Endothelial cell of umbilical vein (primary cell): ENCODE results near the gene KRTAP4-9. TPM values are rescaled to one million over a fixed set of nuclear protein-coding genes. Genes with fewer than 3 reads are reported as not detected.
A peak's percentile ranks its signal among the peaks of the same experiment; 100 is the strongest.
"Not testable (repeated sequence)": the region's sequence is repeated elsewhere in the genome, so short reads cannot be mapped to it uniquely, and the experiment has no call there.

Experiments
- BruUV-seq: library from RNA; stranded (reverse); fragments of 400-500 nt; replicated peaks from 2 replicates; lab custom pipeline; 2021; lab: Mats Ljungman, UMichigan
- CTCF ChIA-PET: fragments of 300-600, 350-600 bp; sonication (Branson Sonifier 250); formaldehyde crosslinking; loops from one replicate; lab custom pipeline; 2021; ENCODE audit warnings: antibody characterized with exemption, inconsistent platforms; lab: Charles Lee
- POLR2A ChIA-PET: fragments of 300-600, 350-600 bp; sonication (Branson Sonifier 250); formaldehyde crosslinking; loops from one replicate; lab custom pipeline; 2021; ENCODE audit warnings: antibody characterized with exemption, inconsistent platforms; lab: Charles Lee
- DNase-seq: peaks from one replicate; pipeline ENCODE4 v3.0.0-alpha.2; 2011; ENCODE audit warnings: low read depth, low spot score
- FAIRE-seq: peaks from 2 replicates; lab custom pipeline; 2011; peaks lifted over from hg19 to GRCh38; lab: Jason Lieb, UNC
- H2AFZ ChIP-seq: 2 replicates; pipeline ENCODE4 v1.6.0; 2012; ENCODE audit warnings: low read depth, low read length, control low read depth, inconsistent platforms
- H3K27ac ChIP-seq: 2 replicates; pipeline ENCODE4 v1.5.1; 2011; ENCODE audit warnings: low read depth, mild to moderate bottlenecking, control low read depth, low read length, moderate library complexity; ENCODE audit not compliant: insufficient read depth
- H3K27me3 ChIP-seq, 2 experiments: 2 replicates each; pipeline versions ENCODE4 v1.6.0 to v1.6.1; 2011; ENCODE audit warnings: low read length in 2 of 2, mixed read lengths in 1 of 2; ENCODE audit not compliant: control insufficient read depth in 2 of 2, insufficient read depth in 2 of 2
- H3K36me3 ChIP-seq, 2 experiments: 2 replicates in 1 of 2; 3 replicates in 1 of 2; pipeline ENCODE4 v1.5.1; 2011; ENCODE audit warnings: low read length in 2 of 2, mild to moderate bottlenecking in 1 of 2, moderate library complexity in 1 of 2; ENCODE audit not compliant: control insufficient read depth in 2 of 2, insufficient read depth in 2 of 2; ENCODE audit errors: extremely low read depth in 1 of 2
- H3K4me1 ChIP-seq: 3 replicates; pipeline ENCODE4 v1.5.1; 2011; ENCODE audit warnings: mild to moderate bottlenecking, low read length; ENCODE audit not compliant: control insufficient read depth, insufficient read depth; ENCODE audit errors: extremely low read depth
- H3K4me2 ChIP-seq: 2 replicates; pipeline ENCODE4 v1.6.1; 2011; ENCODE audit warnings: low read length, control low read depth, mixed read lengths; ENCODE audit not compliant: insufficient read depth
- H3K4me3 ChIP-seq, 3 experiments: fragments of 200-600 bp in 1 of 3; sonication (generic), shearing (Covaris generic) in 1 of 3; replicated peaks in 1 of 3; 2 replicates each; pipeline ENCODE4 v1.5.1; 2011 to 2016; ENCODE audit warnings: control low read depth in 3 of 3, low read length in 3 of 3, mild to moderate bottlenecking in 2 of 3, inconsistent platforms in 1 of 3, low read depth in 1 of 3, moderate library complexity in 1 of 3; ENCODE audit not compliant: insufficient read depth in 1 of 3
- H3K79me2 ChIP-seq: 2 replicates; pipeline ENCODE4 v1.6.0; 2012; ENCODE audit warnings: low read length, inconsistent platforms; ENCODE audit not compliant: control insufficient read depth, insufficient read depth
- H3K9ac ChIP-seq: replicated peaks from 2 replicates; pipeline ENCODE3; 2011; ENCODE audit warnings: low read length, control low read depth; ENCODE audit not compliant: insufficient read depth; ENCODE audit errors: extremely low read depth
- H3K9me1 ChIP-seq: replicated peaks from 3 replicates; pipeline ENCODE4 v1.6.0; 2011; ENCODE audit warnings: mild to moderate bottlenecking, low read length; ENCODE audit not compliant: control insufficient read depth, insufficient read depth; ENCODE audit errors: extremely low read depth
- H3K9me3 ChIP-seq: replicated peaks from 2 replicates; pipeline ENCODE4 v1.5.1; 2012; ENCODE audit warnings: low read length, inconsistent platforms; ENCODE audit not compliant: control insufficient read depth, insufficient read depth
- H4K20me1 ChIP-seq: replicated peaks from 2 replicates; pipeline ENCODE3; 2011; ENCODE audit warnings: mild to moderate bottlenecking, low read length; ENCODE audit not compliant: control insufficient read depth, insufficient read depth; ENCODE audit errors: extremely low read depth
- CTCF ChIP-seq, 2 donors: IDR thresholded peaks; 1 replicate in 1 of 2; 2 replicates in 1 of 2; pipeline ENCODE4 v1.5.1; 2011; ENCODE audit warnings: low read length in 2 of 2, mild to moderate bottlenecking in 2 of 2, moderate library complexity in 2 of 2, control low read depth in 1 of 2, inconsistent platforms in 1 of 2, low read depth in 1 of 2; ENCODE audit not compliant: insufficient read depth in 1 of 2; ENCODE audit errors: extremely low read depth in 1 of 2
- FOS ChIP-seq: IDR thresholded peaks from 2 replicates; pipeline ENCODE4 v1.6.1; 2011; ENCODE audit warnings: mild to moderate bottlenecking, low read length, moderate library complexity, borderline replicate concordance; ENCODE audit not compliant: insufficient read depth
- GATA2 ChIP-seq: IDR thresholded peaks from 2 replicates; pipeline ENCODE4 v1.7.0; 2011; ENCODE audit warnings: low read depth, mild to moderate bottlenecking, moderate library complexity, mixed read lengths, low read length; ENCODE audit not compliant: insufficient read length, insufficient read depth
- JUN ChIP-seq: IDR thresholded peaks from 2 replicates; pipeline ENCODE4 v1.6.1; 2011; ENCODE audit warnings: borderline replicate concordance, low read depth; ENCODE audit not compliant: insufficient read length, insufficient read depth
- MAX ChIP-seq: IDR thresholded peaks from 2 replicates; pipeline ENCODE4 v1.6.1; 2011; ENCODE audit not compliant: insufficient read depth, insufficient read length
- MYC ChIP-seq: IDR thresholded peaks from one replicate; pipeline ENCODE4 v1.6.1; 2011; ENCODE audit warnings: mild to moderate bottlenecking, low read depth, low read length
- POLR2A ChIP-seq: IDR thresholded peaks from 2 replicates; pipeline ENCODE4 v1.6.1; 2012; ENCODE audit warnings: low read depth, mild to moderate bottlenecking, control low read depth, low read length
- POLR2AphosphoS5 ChIP-seq: IDR thresholded peaks from 2 replicates; pipeline ENCODE4 v1.6.1; 2012; ENCODE audit warnings: low read depth, mild to moderate bottlenecking, control low read depth, low read length, moderate library complexity; ENCODE audit not compliant: insufficient read depth
- dilution Hi-C: fragments of 300-500 bp; cut with MboI; formaldehyde crosslinking; loops from one replicate; pipeline ENCODE4 v1.15.0; 2019; ENCODE audit warnings: low sequenced_read_pairs; ENCODE audit not compliant: extremely low pct_ligation_motif_present
- intact Hi-C: fragments of 100-400 bp; cut with micrococcal nuclease; formaldehyde crosslinking; loops from one replicate; pipeline ENCODE4 v1.10.0; 2022
- polyA plus RNA-seq, 4 experiments: library from polyadenylated mRNA; depleted of rRNA in 3 of 4; stranded (reverse) in 3 of 4; unstranded in 1 of 4; fragments of >200 nt; gene quantifications; 2 replicates each; pipeline versions ENCODE4 v1.2.1 to v1.2.3, GENCODE V29; 2011 to 2012; ENCODE audit warnings: missing spikeins in 1 of 4
- total RNA-seq: library from RNA; stranded (reverse); gene quantifications from 2 replicates; pipeline ENCODE4 v1.2.3, GENCODE V29; 2021

Gene KRTAP4-9
- total and polyA plus RNA-seq, 2 donors (not counting 3 experiments of a cell fraction or from before 2014, with no cell fraction given), result not detected

- BruUV-seq, result no TSS peak
- Histone ChIP-seq H3K27ac (no peak overlapping the region), H3K9me3 (no peaks in the 10 kb centered on the region), H3K4me1 (no peaks in the 10 kb centered on the region), H2AFZ (no peak overlapping the region), H3K79me2 (no peaks in the 10 kb centered on the region), H3K9me1 (no peaks in the 10 kb centered on the region), H3K4me2 (no peak overlapping the region), H3K9ac (no peak overlapping the region), H3K27me3 (peaks cover 0 to 3% of the 10 kb centered on the region in 2 experiments), H3K36me3 (no peaks in the 10 kb centered on the region), H4K20me1 (no peaks in the 10 kb centered on the region), H3K4me3 (no peak overlapping the region)
- no peak for DNase-seq
- dilution Hi-C loops, result no loop called here
- TF ChIP-seq FOS, result peak; percentile 46
- TF ChIP-seq JUN, result no peak
- POLR2A ChIA-PET, result no interaction called here
- CTCF ChIA-PET, result no interaction called here
- intact Hi-C loops, result no loop called here
- FAIRE-seq, result no peak
Observed at GRCh38 chr17:41131979-41132378, 26.8 kb downstream of the KRTAP4-9 start.

- Histone ChIP-seq H2AFZ (no peak overlapping the region), H3K4me2 (no peak overlapping the region), H4K20me1 (no peaks in the 10 kb centered on the region), H3K9me3 (no peaks in the 10 kb centered on the region), H3K4me3 (no peak overlapping the region), H3K27ac (no peak overlapping the region), H3K9me1 (no peaks in the 10 kb centered on the region), H3K27me3 (peaks cover 0 to 3% of the 10 kb centered on the region in 2 experiments), H3K36me3 (no peaks in the 10 kb centered on the region), H3K9ac (no peak overlapping the region), H3K4me1 (no peaks in the 10 kb centered on the region), H3K79me2 (no peaks in the 10 kb centered on the region)
- FAIRE-seq (no peak), DNase-seq (no peak)
- dilution Hi-C loops, result no loop called here
- BruUV-seq, result no TSS peak
- TF ChIP-seq POLR2A (no peak), FOS (no peak), MYC (no peak), CTCF (IDR thresholded peaks at IDR 0.05; ENCODE audit: extremely low read depth in 1 of 2, insufficient read depth in 1 of 2, low read depth in 1 of 2, low read length in 2 of 2) (no peak), POLR2AphosphoS5 (no peak), JUN (no peak), GATA2 (no peak), MAX (no peak)
- intact Hi-C loops, result no loop called here
- ChIA-PET POLR2A (no interaction called here), CTCF (interaction anchor here (0.7 kb wide), 1 partner anchor 21 kb away, joined by 3 read pairs; no protein-coding TSS in a partner anchor)
Observed at GRCh38 chr17:41133880-41134735, 28.9 kb downstream of the KRTAP4-9 start.

- H3K4me2 ChIP-seq, H3K4me3 ChIP-seq, H3K27me3 ChIP-seq, H3K79me2 ChIP-seq, H3K9ac ChIP-seq, H2AFZ ChIP-seq, dilution Hi-C loops, CTCF ChIA-PET, H3K4me1 ChIP-seq, intact Hi-C loops, H3K36me3 ChIP-seq, FAIRE-seq, H3K9me1 ChIP-seq, POLR2A ChIA-PET, H3K9me3 ChIP-seq, BruUV-seq, DNase-seq, H4K20me1 ChIP-seq, H3K27ac ChIP-seq: not testable (repeated sequence)
Observed at GRCh38 chr17:41139865-41140264, 34.7 kb downstream of the KRTAP4-9 start.
